Measurements from ENCODE around the gene EVX1. TPM values are rescaled to one million over a fixed set of nuclear protein-coding genes. Genes with fewer than 3 reads are reported as not detected.

The EVX1 gene
- polyA plus RNA-seq, 1 donor (not counting 4 experiments of a cell fraction or from before 2014, with no cell fraction given): not detected

DNA sequence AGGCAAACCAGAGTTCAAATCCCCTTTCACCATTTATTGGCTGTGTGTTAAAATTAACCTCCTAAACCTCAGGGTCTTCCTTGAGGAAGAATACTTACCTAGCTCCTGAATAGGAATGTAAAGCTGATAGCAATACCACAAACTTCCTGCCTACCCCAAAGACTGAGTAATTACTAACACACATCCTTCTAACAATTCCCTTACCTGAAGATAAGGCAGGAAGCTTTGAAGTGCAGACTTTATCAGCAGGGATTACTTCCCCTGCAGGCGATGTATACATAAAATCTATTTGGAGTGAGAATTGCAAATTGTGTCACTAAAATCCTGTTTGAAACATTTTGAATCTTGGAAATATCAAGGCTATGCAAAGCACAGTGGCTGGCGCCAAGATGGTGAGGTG, 21.2 kb downstream of the EVX1 start:
- Histone ChIP-seq H3K27ac (ENCODE audit: control insufficient read depth, insufficient read depth, low read length) (no peak overlapping the region), H3K9me3 (ENCODE audit: control insufficient read depth, low read depth, low read length) (no peaks in the 10 kb centered on the region), H3K79me2 (ENCODE audit: control insufficient read depth, insufficient read depth, low read length) (no peaks in the 10 kb centered on the region), H3K4me2 (ENCODE audit: control insufficient read depth, extremely low read depth, insufficient read depth, low read depth, low read length) (no peak overlapping the region), H2AFZ (ENCODE audit: control insufficient read depth, low read length) (no peak overlapping the region), H3K4me3 (ENCODE audit: control insufficient read depth in 2 of 3, extremely low read depth in 1 of 3, insufficient read depth in 2 of 3, low read depth in 1 of 3, low read length in 3 of 3) (no peak overlapping the region), H4K20me1 (ENCODE audit: control insufficient read depth, extremely low read depth, insufficient read depth, low read length) (no peaks in the 10 kb centered on the region), H3K9me1 (ENCODE audit: control insufficient read depth, extremely low read depth, insufficient read depth, low read length) (no peaks in the 10 kb centered on the region), H3K27me3 (ENCODE audit: control insufficient read depth, extremely low read depth, insufficient read depth, low read length) (peaks cover 11% of the 10 kb centered on the region), H3K4me1 (ENCODE audit: control insufficient read depth, extremely low read depth, insufficient read depth, low read length) (peaks cover 3% of the 10 kb centered on the region), H3K9ac (ENCODE audit: control insufficient read depth, extremely low read depth, insufficient read depth, low read length) (no peak overlapping the region), H3K36me3 (ENCODE audit: control insufficient read depth in 2 of 2, extremely low read depth in 1 of 2, insufficient read depth in 2 of 2, low read length in 2 of 2) (no peaks in the 10 kb centered on the region)
- no peak for FAIRE-seq
- TF ChIP-seq EZH2 (IDR thresholded peaks at IDR 0.05; ENCODE audit: low read length): no peak
- TF ChIP-seq, protein P1, sequence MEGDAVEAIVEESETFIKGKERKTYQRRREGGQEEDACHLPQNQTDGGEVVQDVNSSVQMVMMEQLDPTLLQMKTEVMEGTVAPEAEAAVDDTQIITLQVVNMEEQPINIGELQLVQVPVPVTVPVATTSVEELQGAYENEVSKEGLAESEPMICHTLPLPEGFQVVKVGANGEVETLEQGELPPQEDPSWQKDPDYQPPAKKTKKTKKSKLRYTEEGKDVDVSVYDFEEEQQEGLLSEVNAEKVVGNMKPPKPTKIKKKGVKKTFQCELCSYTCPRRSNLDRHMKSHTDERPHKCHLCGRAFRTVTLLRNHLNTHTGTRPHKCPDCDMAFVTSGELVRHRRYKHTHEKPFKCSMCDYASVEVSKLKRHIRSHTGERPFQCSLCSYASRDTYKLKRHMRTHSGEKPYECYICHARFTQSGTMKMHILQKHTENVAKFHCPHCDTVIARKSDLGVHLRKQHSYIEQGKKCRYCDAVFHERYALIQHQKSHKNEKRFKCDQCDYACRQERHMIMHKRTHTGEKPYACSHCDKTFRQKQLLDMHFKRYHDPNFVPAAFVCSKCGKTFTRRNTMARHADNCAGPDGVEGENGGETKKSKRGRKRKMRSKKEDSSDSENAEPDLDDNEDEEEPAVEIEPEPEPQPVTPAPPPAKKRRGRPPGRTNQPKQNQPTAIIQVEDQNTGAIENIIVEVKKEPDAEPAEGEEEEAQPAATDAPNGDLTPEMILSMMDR (optimal IDR thresholded peaks at IDR 0.05 in 1 of 3, IDR thresholded peaks at IDR 0.05 in 1 of 3, conservative IDR thresholded peaks at IDR 0.05 in 1 of 3; ENCODE audit: extremely low read depth in 1 of 3, insufficient read depth in 2 of 3, low read length in 3 of 3): no peak
- DNase-seq (ENCODE audit: low read depth, low spot score): no peak
- dilution Hi-C loops (cut with MboI; ENCODE audit: extremely low pct_ligation_motif_present, low sequenced_read_pairs): no loop called here

DNA sequence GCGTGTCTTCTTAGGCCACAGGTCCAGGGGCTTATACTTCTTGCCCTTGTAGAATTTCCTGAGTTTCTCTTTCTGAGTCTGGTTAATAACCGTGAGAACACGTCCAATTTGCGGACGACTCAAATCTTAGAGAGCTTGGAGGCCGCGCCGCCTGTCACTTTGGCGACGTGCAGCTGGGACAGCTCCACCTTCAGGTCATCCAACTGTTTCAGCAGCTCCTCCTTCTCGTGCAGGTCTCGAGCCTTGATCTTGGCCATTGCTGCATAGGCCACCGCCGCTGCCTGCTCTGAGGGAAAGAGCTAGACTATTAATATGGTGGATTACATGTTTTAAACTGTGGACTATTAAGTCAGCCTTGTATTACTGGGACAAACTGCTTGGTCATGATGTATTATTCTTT, 26.9 kb downstream of the EVX1 start:
- DNase-seq (ENCODE audit: low read depth, low spot score): no peak
- TF ChIP-seq EZH2 (IDR thresholded peaks at IDR 0.05; ENCODE audit: low read length): no peak
- TF ChIP-seq, protein P1 (optimal IDR thresholded peaks at IDR 0.05 in 1 of 3, IDR thresholded peaks at IDR 0.05 in 1 of 3, conservative IDR thresholded peaks at IDR 0.05 in 1 of 3; ENCODE audit: extremely low read depth in 1 of 3, insufficient read depth in 2 of 3, low read length in 3 of 3): no peak
- no peaks in the 10 kb centered on the region for H3K27me3 ChIP-seq (ENCODE audit: control insufficient read depth, extremely low read depth, insufficient read depth, low read length)
- H3K4me1 ChIP-seq (ENCODE audit: control insufficient read depth, extremely low read depth, insufficient read depth, low read length): no peaks in the 10 kb centered on the region
- no peak overlapping the region for H3K9ac ChIP-seq (ENCODE audit: control insufficient read depth, extremely low read depth, insufficient read depth, low read length)
- H3K27ac ChIP-seq (ENCODE audit: control insufficient read depth, insufficient read depth, low read length): no peak overlapping the region
- no peaks in the 10 kb centered on the region for H3K79me2 ChIP-seq (ENCODE audit: control insufficient read depth, insufficient read depth, low read length)
- H4K20me1 ChIP-seq (ENCODE audit: control insufficient read depth, extremely low read depth, insufficient read depth, low read length): no peaks in the 10 kb centered on the region
- H3K9me3 ChIP-seq (ENCODE audit: control insufficient read depth, low read depth, low read length): no peaks in the 10 kb centered on the region
- no peaks in the 10 kb centered on the region for H3K36me3 ChIP-seq (ENCODE audit: control insufficient read depth in 2 of 2, extremely low read depth in 1 of 2, insufficient read depth in 2 of 2, low read length in 2 of 2)
- H3K4me3 ChIP-seq (ENCODE audit: control insufficient read depth in 2 of 3, extremely low read depth in 1 of 3, insufficient read depth in 2 of 3, low read depth in 1 of 3, low read length in 3 of 3): no peak overlapping the region
- no peak for FAIRE-seq
- H2AFZ ChIP-seq (ENCODE audit: control insufficient read depth, low read length): no peak overlapping the region
- dilution Hi-C loops (cut with MboI; ENCODE audit: extremely low pct_ligation_motif_present, low sequenced_read_pairs): no loop called here
- no peak overlapping the region for H3K4me2 ChIP-seq (ENCODE audit: control insufficient read depth, extremely low read depth, insufficient read depth, low read depth, low read length)
- H3K9me1 ChIP-seq (ENCODE audit: control insufficient read depth, extremely low read depth, insufficient read depth, low read length): no peaks in the 10 kb centered on the region

Data from keratinocyte (primary cell).